ENCODE data around the gene NES.

DNA sequence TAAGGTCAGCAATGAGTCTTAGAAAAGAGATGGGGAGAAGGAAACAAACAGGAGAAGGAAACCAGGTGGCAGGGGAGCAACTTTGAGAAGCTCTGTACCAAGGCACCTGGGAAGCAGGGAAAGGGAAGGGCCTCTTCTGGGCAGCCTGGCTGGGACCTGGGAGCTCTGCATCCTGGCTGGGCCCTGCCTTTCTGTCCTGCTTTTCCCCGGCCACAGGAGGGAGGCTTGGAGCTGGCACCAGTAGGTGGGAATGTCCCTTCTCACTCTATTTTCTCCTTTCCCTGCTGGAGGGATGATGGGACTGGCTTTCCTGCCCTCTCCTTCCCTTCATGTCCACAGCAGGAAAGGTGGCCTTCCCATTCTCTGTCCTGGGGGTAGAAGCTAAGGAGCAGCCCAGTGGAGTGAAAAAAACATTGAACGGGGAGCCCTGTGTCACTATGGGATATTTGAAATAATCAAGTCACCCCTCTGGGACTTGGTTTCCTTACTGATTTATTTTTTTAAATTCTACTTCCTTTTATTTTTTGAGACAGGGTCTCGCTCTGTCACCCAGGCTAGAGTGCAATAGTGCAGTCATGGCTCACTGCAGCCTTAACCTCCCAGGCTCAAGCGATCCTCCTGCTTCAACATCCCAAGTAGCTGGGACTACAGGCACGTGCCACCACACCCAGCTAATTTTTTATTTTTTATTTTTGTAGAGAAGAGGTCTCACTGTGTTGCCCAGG, 5.1 kb upstream of the NES start:
- TF ChIP-seq CTCF (IDR thresholded peaks at IDR 0.05; ENCODE audit: poor library complexity) = no peak
- TF ChIP-seq EZH2phosphoT487 (IDR thresholded peaks at IDR 0.05; ENCODE audit: low read depth, severe bottlenecking, unreplicated experiment) = no peak
